HepG2 (cell line): Measurements from ENCODE around the gene ERMAP. TPM values are rescaled to one million over a fixed set of nuclear protein-coding genes. Genes with fewer than 3 reads are reported as not detected.

Experiments
- BCL6 ChIP-seq: IDR thresholded peaks from 2 replicates; pipeline ENCODE4 v1.6.1; 2016; ENCODE audit warnings: missing genetic modification reagents, missing compliant biosample characterization
- CENPBD1 ChIP-seq: sonication (generic); formaldehyde crosslinking; IDR thresholded peaks from 2 replicates; pipeline ENCODE4 v1.8.0; 2022; ENCODE audit warnings: missing genetic modification reagents, low read depth, mild to moderate bottlenecking, borderline replicate concordance
- CENPX ChIP-seq: sonication (generic); formaldehyde crosslinking; IDR thresholded peaks from 2 replicates; pipeline ENCODE4 v1.9.0; 2021; ENCODE audit warnings: mild to moderate bottlenecking, missing genetic modification reagents, moderate library complexity
- DRAP1 ChIP-seq: IDR thresholded peaks from 2 replicates; pipeline ENCODE4 v1.6.1; 2016; ENCODE audit warnings: missing genetic modification reagents, missing compliant biosample characterization
- FIP1L1 ChIP-seq: fragments of 200-400 bp; formaldehyde crosslinking; IDR thresholded peaks from 2 replicates; pipeline ENCODE4 v1.6.1; 2018; ENCODE audit warnings: low read depth, mild to moderate bottlenecking, low read length, moderate library complexity, borderline replicate concordance; ENCODE audit not compliant: insufficient read depth
- FOXP4 ChIP-seq: sonication (generic); formaldehyde crosslinking; IDR thresholded peaks from 2 replicates; pipeline ENCODE4 v1.4.0; 2020; ENCODE audit warnings: missing genetic modification reagents
- GATA4 ChIP-seq: sonication (generic); IDR thresholded peaks from 2 replicates; pipeline ENCODE4 v1.6.1; 2016; ENCODE audit warnings: antibody characterized with exemption, low read depth, borderline replicate concordance
- HIC2 ChIP-seq: sonication (generic); formaldehyde crosslinking; IDR thresholded peaks from 2 replicates; pipeline ENCODE4 v1.9.0; 2022; ENCODE audit warnings: low read depth, missing genetic modification reagents
- HMG20A ChIP-seq: IDR thresholded peaks from 2 replicates; pipeline ENCODE4 v1.6.1; 2016; ENCODE audit warnings: borderline replicate concordance
- KLF11 ChIP-seq: IDR thresholded peaks from 2 replicates; pipeline ENCODE4 v1.6.1; 2016; ENCODE audit warnings: missing compliant biosample characterization
- MAF1 ChIP-seq: sonication (generic); formaldehyde crosslinking; IDR thresholded peaks from 2 replicates; pipeline ENCODE4 v1.5.0; 2020; ENCODE audit warnings: missing genetic modification reagents, borderline replicate concordance
- MXD3 ChIP-seq: IDR thresholded peaks from 2 replicates; pipeline ENCODE4 v1.6.1; 2016; ENCODE audit warnings: mild to moderate bottlenecking, missing biosample characterization, missing genetic modification reagents
- RFX1 ChIP-seq: fragments of 450-650 bp; IDR thresholded peaks from 2 replicates; pipeline ENCODE4 v1.6.1; 2017
- RFXANK ChIP-seq: IDR thresholded peaks from 2 replicates; pipeline ENCODE4 v1.6.1; 2016
- RORA ChIP-seq: sonication (generic); formaldehyde crosslinking; IDR thresholded peaks from 2 replicates; pipeline ENCODE4 v1.5.0; 2020; ENCODE audit warnings: mild to moderate bottlenecking, missing genetic modification reagents, moderate library complexity
- SMARCE1 ChIP-seq: fragments of 450-650 bp; IDR thresholded peaks from 2 replicates; pipeline ENCODE4 v1.6.1; 2017; ENCODE audit warnings: borderline replicate concordance
- SP4 ChIP-seq: sonication (generic); formaldehyde crosslinking; IDR thresholded peaks from 2 replicates; pipeline ENCODE4 v1.8.1; 2023; ENCODE audit warnings: mild to moderate bottlenecking, missing genetic modification reagents
- SRF ChIP-seq: IDR thresholded peaks from 2 replicates; pipeline ENCODE4 v1.6.1; 2011; ENCODE audit warnings: mild to moderate bottlenecking, low read depth, low read length, moderate library complexity
- TP53 ChIP-seq: sonication (generic); formaldehyde crosslinking; conservative IDR thresholded peaks from 2 replicates; pipeline ENCODE4 v1.4.0; 2020; ENCODE audit warnings: missing genetic modification reagents
- ZNF12 ChIP-seq: sonication (generic); formaldehyde crosslinking; IDR thresholded peaks from 2 replicates; pipeline ENCODE4 v1.5.0; 2020; ENCODE audit warnings: missing genetic modification reagents
- ZNF329 ChIP-seq: sonication (generic); formaldehyde crosslinking; IDR thresholded peaks from 2 replicates; pipeline ENCODE4 v1.9.0; 2021; ENCODE audit warnings: low read depth, mild to moderate bottlenecking, missing genetic modification reagents
- ZNF354B ChIP-seq: sonication (generic); formaldehyde crosslinking; IDR thresholded peaks from 2 replicates; pipeline ENCODE4 v1.8.0; 2022; ENCODE audit warnings: mild to moderate bottlenecking, missing genetic modification reagents
- ZNF451 ChIP-seq: sonication (generic); formaldehyde crosslinking; IDR thresholded peaks from 2 replicates; pipeline ENCODE4 v1.5.0; 2020; ENCODE audit warnings: mild to moderate bottlenecking, missing genetic modification reagents
- ZNF567 ChIP-seq: sonication (generic); formaldehyde crosslinking; IDR thresholded peaks from 2 replicates; pipeline ENCODE4 v1.8.1; 2023; ENCODE audit warnings: mild to moderate bottlenecking, missing genetic modification reagents, borderline replicate concordance
- ZNF674 ChIP-seq: sonication (generic); formaldehyde crosslinking; IDR thresholded peaks from 2 replicates; pipeline ENCODE4 v1.5.0; 2020; ENCODE audit warnings: low read depth, mild to moderate bottlenecking, missing genetic modification reagents
- ZNF775 ChIP-seq: sonication (generic); formaldehyde crosslinking; IDR thresholded peaks from 2 replicates; pipeline ENCODE4 v1.4.0; 2020; ENCODE audit warnings: missing genetic modification reagents, mild to moderate bottlenecking, moderate library complexity, borderline replicate concordance
- ZNF891 ChIP-seq: sonication (generic); formaldehyde crosslinking; IDR thresholded peaks from 2 replicates; pipeline ENCODE4 v1.5.0; 2020; ENCODE audit warnings: mild to moderate bottlenecking, missing genetic modification reagents
- polyA plus RNA-seq, 8 experiments: library from polyadenylated mRNA; depleted of rRNA in 3 of 8; stranded (reverse) in 7 of 8; unstranded in 1 of 8; fragments of >200 nt; fragmentation: Illumina TruSeq in 4 of 8; extraction: Trizol in 4 of 8; gene quantifications; 2 replicates each; pipeline versions ENCODE4 v1.2.1 to v1.2.3, GENCODE V29; 2011 to 2016; ENCODE audit warnings: low read depth in 4 of 8, missing spikeins in 1 of 8, mixed read lengths in 1 of 8; ENCODE audit not compliant: insufficient read depth in 1 of 8
- total RNA-seq, 5 experiments: library from RNA; depleted of rRNA; stranded (reverse); fragments of >200 nt; fragmentation: Illumina TruSeq; extraction: Trizol; gene quantifications; 2 replicates each; pipeline ENCODE4 v1.2.3, GENCODE V29; 2016; ENCODE audit warnings: low read depth in 1 of 5

The ERMAP gene
- total and polyA plus RNA-seq, 2 of the 13 experiments (the other 11 are each of a cell fraction or from before 2014, with no cell fraction given) = 2.2 to 4.4 TPM

- TF ChIP-seq FOXP4 (CRISPR knock-in tag) (no peak; the same call in 1 of the 2 replicates), MXD3 (CRISPR knock-in tag) (peak; percentile 23; the same call in 1 of the 2 replicates), MAF1 (CRISPR knock-in tag) (no peak), ZNF674 (no peak), SMARCE1 (no peak), HIC2 (CRISPR knock-in tag) (no peak), TP53 (CRISPR knock-in tag) (no peak), ZNF891 (CRISPR knock-in tag) (no peak), DRAP1 (CRISPR knock-in tag) (no peak), FIP1L1 (no peak), KLF11 (CRISPR knock-in tag) (no peak), BCL6 (CRISPR knock-in tag) (no peak), RFXANK (CRISPR knock-in tag) (no peak), RFX1 (no peak), ZNF12 (CRISPR knock-in tag) (no peak), ZNF775 (CRISPR knock-in tag) (no peak), GATA4 (peak; percentile 55; the same call in 1 of the 2 replicates), SRF (no peak), ZNF354B (CRISPR knock-in tag) (no peak), HMG20A (CRISPR knock-in tag) (no peak), SP4 (CRISPR knock-in tag) (peak; percentile 85), ZNF329 (no peak), ZNF451 (CRISPR knock-in tag) (0 out of 2 replicates have a peak, but pooled peaks have one; percentile 55), CENPX (CRISPR knock-in tag) (no peak), ZNF567 (CRISPR knock-in tag) (no peak), CENPBD1 (CRISPR knock-in tag) (no peak), RORA (CRISPR knock-in tag) (no peak)
Observed at GRCh38 chr1:42816585-42817439, at the start of gene ERMAP, which contains the start of gene SVBP (continued).
